Caco-2 (cell line): ENCODE data around the gene ITIH5. TPM values are rescaled to one million over a fixed set of nuclear protein-coding genes. Genes with fewer than 3 reads are reported as not detected.
A peak's percentile ranks its signal among the peaks of the same experiment; 100 is the strongest.

ENCODE experiments used
- BruUV-seq: library from RNA; stranded (reverse); fragments of 400-500 nt; replicated peaks from 2 replicates; lab custom pipeline; 2021; lab: Mats Ljungman, UMichigan
- CTCF ChIA-PET: fragments of 300-600 bp; sonication (Branson Sonifier 250); formaldehyde crosslinking; loops from one replicate; lab custom pipeline; 2022; ENCODE audit warnings: antibody characterized with exemption; lab: Charles Lee
- POLR2A ChIA-PET: fragments of 300-600 bp; sonication (Branson Sonifier 250); formaldehyde crosslinking; loops from one replicate; lab custom pipeline; 2022; ENCODE audit warnings: antibody characterized with exemption; lab: Charles Lee
- DNase-seq, 2 experiments: peaks; one replicate each; pipeline versions ENCODE4 v3.0.0 to v3.0.0-alpha.2; 2020 to 2022
- H3K27me3 ChIP-seq: replicated peaks from 2 replicates; pipeline ENCODE4 v1.6.0; 2011; ENCODE audit warnings: low read length; ENCODE audit not compliant: control insufficient read depth, insufficient read depth
- H3K36me3 ChIP-seq: 2 replicates; pipeline ENCODE4 v1.5.1; 2011; ENCODE audit warnings: low read length; ENCODE audit not compliant: control insufficient read depth, insufficient read depth
- H3K4me1 ChIP-seq: fragments of 250-450 bp; sonication (Bioruptor Pico); 2 replicates; pipeline ENCODE4 v1.5.1; 2020; ENCODE audit warnings: mild to moderate bottlenecking
- H3K4me3 ChIP-seq: 2 replicates; pipeline ENCODE4 v1.5.1; 2011; ENCODE audit warnings: low read depth, mild to moderate bottlenecking, control low read depth, low read length
- H3K9me3 ChIP-seq: fragments of 250-450 bp; sonication (Bioruptor Pico); 2 replicates; pipeline ENCODE4 v1.5.1; 2020; ENCODE audit warnings: mild to moderate bottlenecking, moderate library complexity
- H3K27ac Mint-ChIP-seq: one replicate; pipeline ENCODE4 v1.8.0; 2022; ENCODE audit warnings: mixed read lengths; ENCODE audit not compliant: unreplicated experiment
- H3K27me3 Mint-ChIP-seq: one replicate; pipeline ENCODE4 v1.8.0; 2022; ENCODE audit warnings: mixed read lengths; ENCODE audit not compliant: insufficient read depth, unreplicated experiment
- H3K36me3 Mint-ChIP-seq: one replicate; pipeline ENCODE4 v1.8.0; 2022; ENCODE audit warnings: mild to moderate bottlenecking, mixed read lengths; ENCODE audit not compliant: insufficient read depth, unreplicated experiment
- H3K4me1 Mint-ChIP-seq: one replicate; pipeline ENCODE4 v1.8.0; 2022; ENCODE audit warnings: low read depth, mixed read lengths; ENCODE audit not compliant: unreplicated experiment
- H3K4me3 Mint-ChIP-seq: one replicate; pipeline ENCODE4 v1.8.0; 2022; ENCODE audit warnings: mild to moderate bottlenecking, moderate library complexity, mixed read lengths; ENCODE audit not compliant: unreplicated experiment
- H3K9me3 Mint-ChIP-seq: one replicate; pipeline ENCODE4 v1.8.0; 2022; ENCODE audit warnings: mixed read lengths; ENCODE audit not compliant: unreplicated experiment
- CTCF ChIP-seq, 2 experiments: fragments of 200-600 bp in 1 of 2; IDR thresholded peaks; 1 replicate in 1 of 2; 2 replicates in 1 of 2; pipeline versions ENCODE4 v1.5.1 to v1.8.0; 2011 to 2022; ENCODE audit warnings: antibody characterized with exemption in 1 of 2, control low read depth in 1 of 2, inconsistent platforms in 1 of 2, low read depth in 1 of 2, low read length in 1 of 2, mild to moderate bottlenecking in 1 of 2, moderate library complexity in 1 of 2; ENCODE audit not compliant: insufficient read depth in 1 of 2, severe bottlenecking in 1 of 2, unreplicated experiment in 1 of 2
- intact Hi-C: fragments of 100-400 bp; cut with micrococcal nuclease; formaldehyde crosslinking; loops from one replicate; pipeline ENCODE4 v1.10.0; 2022; ENCODE audit not compliant: unreplicated experiment
- total RNA-seq: library from RNA; stranded (reverse); gene quantifications from 2 replicates; pipeline ENCODE4 v1.2.3, GENCODE V29; 2022

The ITIH5 gene
- total RNA-seq, 1 experiment from 2014 or later: 0.18 TPM

- Mint-ChIP-seq H3K27ac (no peak overlapping the region), H3K4me1 (no peaks in the 10 kb centered on the region), H3K9me3 (no peaks in the 10 kb centered on the region), H3K27me3 (peaks cover 3% of the 10 kb centered on the region), H3K4me3 (no peak overlapping the region), H3K36me3 (no peaks in the 10 kb centered on the region)
- ChIA-PET POLR2A (no interaction called here), CTCF (interaction anchor here (0.6 to 1.4 kb wide), 2 partner anchors 64 to 98 kb away, joined by 3 to 4 read pairs; no protein-coding TSS in a partner anchor)
- peak in 1 of 2 experiments; percentile 46 for TF ChIP-seq CTCF (IDR thresholded peaks at IDR 0.05; ENCODE audit: insufficient read depth in 1 of 2, low read depth in 1 of 2, low read length in 1 of 2, severe bottlenecking in 1 of 2, unreplicated experiment in 1 of 2)
- no TSS peak for BruUV-seq
- intact Hi-C loops: loop anchor here (1.0 to 5.0 kb wide), 4 partner anchors 64 to 98 kb away; no protein-coding TSS in a partner anchor
- Histone ChIP-seq H3K4me3 (no peak overlapping the region), H3K27me3 (no peaks in the 10 kb centered on the region), H3K36me3 (no peaks in the 10 kb centered on the region), H3K4me1 (no peaks in the 10 kb centered on the region), H3K9me3 (no peaks in the 10 kb centered on the region)
- DNase-seq: peak in 1 of 2 experiments; percentile 42
These were observed 43.8 kb downstream of the ITIH5 start for GRCh38 chr10:7622969-7623368.

GRCh38 chr10:7618461-7618860, 48.3 kb downstream of the ITIH5 start:
- H3K4me1 ChIP-seq: no peaks in the 10 kb centered on the region
- TF ChIP-seq CTCF (IDR thresholded peaks at IDR 0.05; ENCODE audit: insufficient read depth in 1 of 2, low read depth in 1 of 2, low read length in 1 of 2, severe bottlenecking in 1 of 2, unreplicated experiment in 1 of 2): no peak
- Mint-ChIP-seq H3K4me1 (no peaks in the 10 kb centered on the region), H3K27ac (no peak overlapping the region), H3K36me3 (no peaks in the 10 kb centered on the region), H3K9me3 (no peaks in the 10 kb centered on the region), H3K4me3 (no peak overlapping the region), H3K27me3 (peaks cover 10% of the 10 kb centered on the region)
- CTCF ChIA-PET: no interaction called here
- H3K27me3 ChIP-seq: no peaks in the 10 kb centered on the region
- POLR2A ChIA-PET: no interaction called here
- H3K4me3 ChIP-seq: no peak overlapping the region
- no peaks in the 10 kb centered on the region for H3K9me3 ChIP-seq
- no peaks in the 10 kb centered on the region for H3K36me3 ChIP-seq
- intact Hi-C loops: no loop called here
- BruUV-seq: no TSS peak
- DNase-seq: no peak

- intact Hi-C loops: loop anchor here (2.0 kb wide), 1 partner anchor 75 kb away; no protein-coding TSS in a partner anchor
- Histone ChIP-seq H3K4me1 (no peaks in the 10 kb centered on the region), H3K27me3 (no peaks in the 10 kb centered on the region), H3K36me3 (no peaks in the 10 kb centered on the region), H3K9me3 (no peaks in the 10 kb centered on the region), H3K4me3 (no peak overlapping the region)
- H3K4me1 Mint-ChIP-seq: peaks cover 8% of the 10 kb centered on the region
- H3K36me3 Mint-ChIP-seq: no peaks in the 10 kb centered on the region
- no peak overlapping the region for H3K4me3 Mint-ChIP-seq
- DNase-seq: no peak
- H3K27ac Mint-ChIP-seq: no peak overlapping the region
- TF ChIP-seq CTCF (IDR thresholded peaks at IDR 0.05; ENCODE audit: insufficient read depth in 1 of 2, low read depth in 1 of 2, low read length in 1 of 2, severe bottlenecking in 1 of 2, unreplicated experiment in 1 of 2): no peak
- ChIA-PET CTCF (no interaction called here), POLR2A (no interaction called here)
- no peaks in the 10 kb centered on the region for H3K9me3 Mint-ChIP-seq
- peaks cover 12% of the 10 kb centered on the region for H3K27me3 Mint-ChIP-seq
- no TSS peak for BruUV-seq
These were observed 54.9 kb downstream of the ITIH5 start for GRCh38 chr10:7611909-7612308.
